Fibroblast of lung (primary cell): ENCODE results near the gene KRTAP5-7. TPM values are rescaled to one million over a fixed set of nuclear protein-coding genes. Genes with fewer than 3 reads are reported as not detected.

ENCODE experiments used
- DNase-seq, 2 donors: peaks; one replicate each; pipeline versions ENCODE4 v3.0.0 to v3.0.0-alpha.2; 2010; ENCODE audit warnings: low read depth in 2 of 2
- H2AFZ ChIP-seq: 2 replicates; pipeline ENCODE4 v1.5.1; 2012; ENCODE audit warnings: low read length, control low read depth, inconsistent platforms
- H3K27ac ChIP-seq: 2 replicates; pipeline ENCODE4 v1.5.1; 2011; ENCODE audit warnings: low read length, control low read depth; ENCODE audit not compliant: insufficient read depth
- H3K27me3 ChIP-seq: 2 replicates; pipeline ENCODE4 v1.5.1; 2011; ENCODE audit warnings: mild to moderate bottlenecking, low read length; ENCODE audit not compliant: control insufficient read depth, insufficient read depth
- H3K36me3 ChIP-seq: 2 replicates; pipeline ENCODE4 v1.5.1; 2011; ENCODE audit warnings: low read length; ENCODE audit not compliant: control insufficient read depth, insufficient read depth
- H3K4me1 ChIP-seq: 2 replicates; pipeline ENCODE4 v1.5.1; 2011; ENCODE audit warnings: low read length; ENCODE audit not compliant: control insufficient read depth, insufficient read depth; ENCODE audit errors: extremely low read depth
- H3K4me2 ChIP-seq: 2 replicates; pipeline ENCODE4 v1.5.1; 2011; ENCODE audit warnings: low read length, control low read depth; ENCODE audit not compliant: insufficient read depth; ENCODE audit errors: extremely low read depth
- H3K4me3 ChIP-seq, 4 experiments: fragments of 200-600 bp in 1 of 4; sonication (generic) in 1 of 4; replicated peaks in 1 of 4; 2 replicates each; pipeline ENCODE4 v1.5.1; 2011 to 2016; ENCODE audit warnings: low read length in 4 of 4, low read depth in 3 of 4, mild to moderate bottlenecking in 3 of 4, control low read depth in 2 of 4, inconsistent platforms in 1 of 4, mixed read lengths in 1 of 4; ENCODE audit not compliant: insufficient read depth in 1 of 4; ENCODE audit errors: control extremely low read depth in 1 of 4
- H3K79me2 ChIP-seq: 2 replicates; pipeline ENCODE4 v1.5.1; 2012; ENCODE audit warnings: mild to moderate bottlenecking, low read length, inconsistent platforms; ENCODE audit not compliant: control insufficient read depth, insufficient read depth
- H3K9ac ChIP-seq: 2 replicates; pipeline ENCODE4 v1.5.1; 2011; ENCODE audit warnings: mild to moderate bottlenecking, low read length, control low read depth; ENCODE audit not compliant: insufficient read depth
- H3K9me3 ChIP-seq: 2 replicates; pipeline ENCODE4 v1.5.1; 2012; ENCODE audit warnings: low read depth, low read length; ENCODE audit not compliant: control insufficient read depth, insufficient read depth
- H4K20me1 ChIP-seq: 2 replicates; pipeline ENCODE4 v1.5.1; 2011; ENCODE audit warnings: low read length; ENCODE audit not compliant: control insufficient read depth, insufficient read depth; ENCODE audit errors: extremely low read depth
- EZH2 ChIP-seq: IDR thresholded peaks from 2 replicates; pipeline ENCODE4 v1.5.1; 2012; ENCODE audit warnings: low read length, control low read depth, mild to moderate bottlenecking; ENCODE audit errors: missing control alignments
- polyA plus RNA-seq, 2 donors: library from polyadenylated mRNA; depleted of rRNA in 1 of 2; stranded (reverse) in 1 of 2; unstranded in 1 of 2; fragments of >200 nt; gene quantifications; 2 replicates each; pipeline ENCODE4 v1.2.1, GENCODE V29; 2011 to 2012; ENCODE audit warnings: missing spikeins in 1 of 2
- total RNA-seq: library from RNA; depleted of rRNA; stranded (reverse); fragments of >200 nt; gene quantifications from 2 replicates; pipeline ENCODE4 v1.2.1, GENCODE V29; 2014
- TF ChIP-seq, protein P1 (sequence below), 2 donors: IDR thresholded peaks in 1 of 2; conservative IDR thresholded peaks in 1 of 2; 1 replicate in 1 of 2; 2 replicates in 1 of 2; pipeline ENCODE4 v1.5.1; 2011 to 2012; ENCODE audit warnings: low read length in 2 of 2, control low read depth in 1 of 2, inconsistent platforms in 1 of 2, low read depth in 1 of 2, mild to moderate bottlenecking in 1 of 2

KRTAP5-7 gene
- total and polyA plus RNA-seq, 2 donors (not counting 1 experiment from before 2014, with no cell fraction given) = 0.17 TPM; not detected in 1

DNA sequence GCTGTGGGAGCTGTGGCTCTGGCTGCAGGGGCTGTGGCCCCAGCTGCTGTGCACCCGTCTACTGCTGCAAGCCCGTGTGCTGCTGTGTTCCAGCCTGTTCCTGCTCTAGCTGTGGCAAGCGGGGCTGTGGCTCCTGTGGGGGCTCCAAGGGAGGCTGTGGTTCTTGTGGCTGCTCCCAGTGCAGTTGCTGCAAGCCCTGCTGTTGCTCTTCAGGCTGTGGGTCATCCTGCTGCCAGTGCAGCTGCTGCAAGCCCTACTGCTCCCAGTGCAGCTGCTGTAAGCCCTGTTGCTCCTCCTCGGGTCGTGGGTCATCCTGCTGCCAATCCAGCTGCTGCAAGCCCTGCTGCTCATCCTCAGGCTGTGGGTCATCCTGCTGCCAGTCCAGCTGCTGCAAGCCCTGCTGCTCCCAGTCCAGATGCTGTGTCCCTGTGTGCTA is 21.7 kb downstream of the KRTAP5-7 start:
- Histone ChIP-seq H3K79me2 (no peaks in the 10 kb centered on the region), H3K4me3 (no peak overlapping the region), H3K4me1 (no peaks in the 10 kb centered on the region), H3K9me3 (no peaks in the 10 kb centered on the region), H2AFZ (no peak overlapping the region), H3K9ac (no peak overlapping the region), H3K27me3 (no peaks in the 10 kb centered on the region), H3K36me3 (no peaks in the 10 kb centered on the region), H4K20me1 (no peaks in the 10 kb centered on the region), H3K4me2 (no peak overlapping the region), H3K27ac (no peak overlapping the region)
- DNase-seq = no peak
- TF ChIP-seq, protein P1, sequence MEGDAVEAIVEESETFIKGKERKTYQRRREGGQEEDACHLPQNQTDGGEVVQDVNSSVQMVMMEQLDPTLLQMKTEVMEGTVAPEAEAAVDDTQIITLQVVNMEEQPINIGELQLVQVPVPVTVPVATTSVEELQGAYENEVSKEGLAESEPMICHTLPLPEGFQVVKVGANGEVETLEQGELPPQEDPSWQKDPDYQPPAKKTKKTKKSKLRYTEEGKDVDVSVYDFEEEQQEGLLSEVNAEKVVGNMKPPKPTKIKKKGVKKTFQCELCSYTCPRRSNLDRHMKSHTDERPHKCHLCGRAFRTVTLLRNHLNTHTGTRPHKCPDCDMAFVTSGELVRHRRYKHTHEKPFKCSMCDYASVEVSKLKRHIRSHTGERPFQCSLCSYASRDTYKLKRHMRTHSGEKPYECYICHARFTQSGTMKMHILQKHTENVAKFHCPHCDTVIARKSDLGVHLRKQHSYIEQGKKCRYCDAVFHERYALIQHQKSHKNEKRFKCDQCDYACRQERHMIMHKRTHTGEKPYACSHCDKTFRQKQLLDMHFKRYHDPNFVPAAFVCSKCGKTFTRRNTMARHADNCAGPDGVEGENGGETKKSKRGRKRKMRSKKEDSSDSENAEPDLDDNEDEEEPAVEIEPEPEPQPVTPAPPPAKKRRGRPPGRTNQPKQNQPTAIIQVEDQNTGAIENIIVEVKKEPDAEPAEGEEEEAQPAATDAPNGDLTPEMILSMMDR (conservative IDR thresholded peaks at IDR 0.05 in 1 of 2, IDR thresholded peaks at IDR 0.05 in 1 of 2; ENCODE audit: low read depth in 1 of 2, low read length in 2 of 2) = no peak
- TF ChIP-seq EZH2 = no peak

DNA sequence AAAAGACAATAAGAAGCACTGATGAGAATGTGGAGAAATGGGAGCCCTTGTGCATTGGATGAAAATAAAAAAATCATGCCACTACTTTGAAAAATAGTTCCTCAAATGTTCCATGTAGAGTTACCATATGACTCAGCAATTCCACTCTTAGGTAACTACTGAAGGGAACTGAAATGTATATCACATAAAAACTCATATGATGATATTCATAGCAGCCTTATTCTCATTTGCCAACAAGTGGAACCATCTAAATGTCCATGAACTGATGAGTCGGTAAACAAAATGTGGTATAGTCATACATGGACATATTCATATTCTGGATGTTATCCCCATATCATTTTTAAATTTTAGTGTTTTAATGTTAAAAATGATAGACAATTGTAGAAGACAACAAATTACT is 24.6 kb downstream of the KRTAP5-7 start:
- Histone ChIP-seq H3K4me1 (no peaks in the 10 kb centered on the region), H3K36me3 (no peaks in the 10 kb centered on the region)
- TF ChIP-seq, protein P1 (conservative IDR thresholded peaks at IDR 0.05 in 1 of 2, IDR thresholded peaks at IDR 0.05 in 1 of 2; ENCODE audit: low read depth in 1 of 2, low read length in 2 of 2) = no peak

DNA sequence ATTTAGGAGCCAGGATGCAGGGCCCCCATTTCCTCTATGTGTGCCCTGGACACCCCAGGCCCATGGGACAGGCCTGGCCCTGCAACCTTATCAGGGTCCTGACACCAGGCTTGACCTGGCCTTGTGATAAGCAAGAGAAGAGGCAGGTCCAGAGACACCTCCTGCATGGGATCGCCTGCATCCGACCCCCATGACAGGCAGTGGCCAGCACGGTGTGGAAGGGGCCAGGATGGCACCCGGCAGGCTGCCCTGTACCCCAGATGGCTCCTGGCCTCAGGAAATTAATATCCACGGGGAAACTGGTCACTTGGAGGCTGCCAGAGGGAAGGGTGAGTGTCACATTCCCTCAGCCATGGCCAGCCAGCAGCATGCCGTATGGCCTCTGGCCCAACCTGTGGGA is 27.9 kb downstream of the KRTAP5-7 start:
- Histone ChIP-seq H3K79me2 (no peaks in the 10 kb centered on the region), H3K9ac (no peak overlapping the region), H3K4me3 (no peak overlapping the region), H3K36me3 (no peaks in the 10 kb centered on the region), H3K4me1 (no peaks in the 10 kb centered on the region), H2AFZ (no peak overlapping the region), H3K27ac (no peak overlapping the region), H3K9me3 (no peaks in the 10 kb centered on the region), H3K4me2 (no peak overlapping the region), H3K27me3 (no peaks in the 10 kb centered on the region), H4K20me1 (no peaks in the 10 kb centered on the region)
- no peak for TF ChIP-seq EZH2
- TF ChIP-seq, protein P1 (conservative IDR thresholded peaks at IDR 0.05 in 1 of 2, IDR thresholded peaks at IDR 0.05 in 1 of 2; ENCODE audit: low read depth in 1 of 2, low read length in 2 of 2) = no peak
- no peak for DNase-seq

More for the DNA sequence above, 24.6 kb downstream of the KRTAP5-7 start:
- H2AFZ ChIP-seq = no peak overlapping the region
- H3K79me2 ChIP-seq = no peaks in the 10 kb centered on the region
- H3K9me3 ChIP-seq = no peaks in the 10 kb centered on the region
- H3K27me3 ChIP-seq = no peaks in the 10 kb centered on the region
- no peak overlapping the region for H3K9ac ChIP-seq
- no peak overlapping the region for H3K4me2 ChIP-seq
- H3K27ac ChIP-seq = no peak overlapping the region
- H4K20me1 ChIP-seq = no peaks in the 10 kb centered on the region
- H3K4me3 ChIP-seq = no peak overlapping the region
- DNase-seq = no peak
